ENCODE results near the gene MAPKAP1. TPM values are rescaled to one million over a fixed set of nuclear protein-coding genes. Genes with fewer than 3 reads are reported as not detected.
A peak's percentile ranks its signal among the peaks of the same experiment; 100 is the strongest.

MAPKAP1 gene
- total RNA-seq, 4 donors from 2014 or later, result 59.0 to 98.2 (median 70.9) TPM

DNA sequence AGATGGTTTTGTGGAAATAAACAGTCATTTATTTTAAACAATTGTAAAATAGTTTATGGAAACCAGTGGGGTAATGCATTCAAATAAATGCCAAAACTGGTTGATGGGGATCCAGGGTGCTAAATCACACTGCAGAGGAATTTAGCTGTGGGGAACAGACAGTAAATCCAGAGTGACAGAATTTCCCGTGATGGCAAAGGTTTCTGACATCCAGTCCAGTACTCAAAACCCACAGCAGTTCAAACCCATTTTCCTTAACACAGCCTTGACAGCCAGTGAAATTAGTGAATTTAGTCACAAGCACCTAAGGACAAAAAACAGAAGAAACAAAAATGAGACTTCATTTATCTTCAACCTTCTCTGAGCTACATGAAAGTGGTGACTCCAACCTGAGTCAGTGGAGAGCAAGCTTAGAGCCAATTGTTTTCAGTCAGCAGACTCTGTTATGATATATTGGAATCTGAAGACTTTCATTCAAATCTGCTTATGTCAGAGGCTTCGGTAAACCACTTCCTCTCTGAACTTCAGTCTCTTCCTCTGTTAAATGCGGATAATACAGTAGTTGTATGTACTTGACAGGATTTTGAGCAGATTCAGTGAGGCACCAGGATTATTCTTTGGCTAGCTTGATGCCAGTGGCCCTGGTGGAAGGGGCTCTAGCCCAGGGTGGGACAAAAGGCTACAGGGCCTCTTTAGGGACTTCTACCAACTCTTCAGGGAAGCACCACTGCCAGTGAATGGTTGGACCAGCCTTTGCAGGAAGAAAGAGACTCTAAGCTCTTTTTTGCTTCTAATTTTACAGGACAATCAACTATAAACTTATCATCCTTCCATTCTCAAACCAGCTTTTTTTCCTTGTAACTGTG is 185.3 kb downstream of the MAPKAP1 start:
- H3K4me1 ChIP-seq, result peaks cover 0 to 10% (median 0%) of the 10 kb centered on the region in 4 donors
- H3K9me3 ChIP-seq, result no peaks in the 10 kb centered on the region
- H3K27me3 ChIP-seq, result no peaks in the 10 kb centered on the region
- H3K27ac ChIP-seq, result peak overlapping the region in 1 of 4 donors; percentile 17
- DNase-seq, result no peak
- TF ChIP-seq, protein P1, sequence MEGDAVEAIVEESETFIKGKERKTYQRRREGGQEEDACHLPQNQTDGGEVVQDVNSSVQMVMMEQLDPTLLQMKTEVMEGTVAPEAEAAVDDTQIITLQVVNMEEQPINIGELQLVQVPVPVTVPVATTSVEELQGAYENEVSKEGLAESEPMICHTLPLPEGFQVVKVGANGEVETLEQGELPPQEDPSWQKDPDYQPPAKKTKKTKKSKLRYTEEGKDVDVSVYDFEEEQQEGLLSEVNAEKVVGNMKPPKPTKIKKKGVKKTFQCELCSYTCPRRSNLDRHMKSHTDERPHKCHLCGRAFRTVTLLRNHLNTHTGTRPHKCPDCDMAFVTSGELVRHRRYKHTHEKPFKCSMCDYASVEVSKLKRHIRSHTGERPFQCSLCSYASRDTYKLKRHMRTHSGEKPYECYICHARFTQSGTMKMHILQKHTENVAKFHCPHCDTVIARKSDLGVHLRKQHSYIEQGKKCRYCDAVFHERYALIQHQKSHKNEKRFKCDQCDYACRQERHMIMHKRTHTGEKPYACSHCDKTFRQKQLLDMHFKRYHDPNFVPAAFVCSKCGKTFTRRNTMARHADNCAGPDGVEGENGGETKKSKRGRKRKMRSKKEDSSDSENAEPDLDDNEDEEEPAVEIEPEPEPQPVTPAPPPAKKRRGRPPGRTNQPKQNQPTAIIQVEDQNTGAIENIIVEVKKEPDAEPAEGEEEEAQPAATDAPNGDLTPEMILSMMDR (IDR thresholded peaks at IDR 0.05), result no peak
- H3K4me3 ChIP-seq, result no peak overlapping the region
- no peaks in the 10 kb centered on the region for H3K36me3 ChIP-seq

DNA sequence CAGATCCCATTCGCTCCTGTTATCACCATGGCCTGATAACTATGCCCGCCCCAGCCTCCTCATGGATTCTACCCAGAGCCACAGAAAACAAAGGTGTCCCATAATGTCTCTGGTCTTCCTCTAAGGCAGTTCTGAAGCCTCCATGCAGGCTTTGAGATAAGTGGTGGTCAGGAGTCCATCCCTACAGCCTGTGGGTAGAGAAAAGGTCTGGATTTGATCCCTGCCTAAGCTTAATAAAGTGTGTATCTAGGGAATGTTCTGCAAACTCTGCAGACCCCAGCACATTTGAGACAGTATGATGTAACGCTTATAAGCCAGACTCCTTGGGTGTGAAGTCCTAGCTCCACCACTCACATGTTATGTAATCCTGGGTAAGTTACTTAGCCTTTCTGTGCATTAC is 187.3 kb downstream of the MAPKAP1 start:
- no peak for DNase-seq
- Histone ChIP-seq H3K36me3 (no peaks in the 10 kb centered on the region), H3K9me3 (no peaks in the 10 kb centered on the region), H3K27me3 (no peaks in the 10 kb centered on the region), H3K4me1 (peaks cover 0 to 10% (median 0%) of the 10 kb centered on the region in 4 donors), H3K4me3 (no peak overlapping the region), H3K27ac (no peak overlapping the region)
- no peak for TF ChIP-seq POLR2A (IDR thresholded peaks at IDR 0.05)
- TF ChIP-seq, protein P1 (IDR thresholded peaks at IDR 0.05), result no peak

DNA sequence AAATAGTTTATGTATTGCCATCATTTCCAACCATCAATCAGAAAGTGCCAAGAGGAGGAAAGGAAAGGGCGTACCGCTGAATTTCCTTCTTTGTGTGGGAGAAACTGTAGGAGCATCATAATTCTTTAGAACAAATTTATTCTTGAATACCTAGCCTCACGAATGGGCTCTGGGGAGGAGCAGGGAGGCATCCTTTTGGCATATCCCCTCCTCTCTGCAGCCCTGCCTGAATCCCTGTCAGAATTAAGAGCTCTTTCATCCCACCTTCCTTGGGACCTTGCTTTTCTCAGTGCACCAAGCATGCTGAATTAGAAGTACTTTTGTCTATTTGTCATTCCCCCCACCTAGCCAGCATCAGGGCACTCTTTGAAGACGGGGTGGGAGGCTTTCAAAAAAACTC is 189.4 kb downstream of the MAPKAP1 start:
- Histone ChIP-seq H3K27me3 (no peaks in the 10 kb centered on the region), H3K4me1 (peaks cover 0 to 14% (median 0%) of the 10 kb centered on the region in 4 donors), H3K27ac (no peak overlapping the region), H3K9me3 (no peaks in the 10 kb centered on the region), H3K4me3 (no peak overlapping the region), H3K36me3 (no peaks in the 10 kb centered on the region)
- TF ChIP-seq, protein P1 (IDR thresholded peaks at IDR 0.05), result no peak
- no peak for TF ChIP-seq POLR2A (IDR thresholded peaks at IDR 0.05)
- no peak for DNase-seq

DNA sequence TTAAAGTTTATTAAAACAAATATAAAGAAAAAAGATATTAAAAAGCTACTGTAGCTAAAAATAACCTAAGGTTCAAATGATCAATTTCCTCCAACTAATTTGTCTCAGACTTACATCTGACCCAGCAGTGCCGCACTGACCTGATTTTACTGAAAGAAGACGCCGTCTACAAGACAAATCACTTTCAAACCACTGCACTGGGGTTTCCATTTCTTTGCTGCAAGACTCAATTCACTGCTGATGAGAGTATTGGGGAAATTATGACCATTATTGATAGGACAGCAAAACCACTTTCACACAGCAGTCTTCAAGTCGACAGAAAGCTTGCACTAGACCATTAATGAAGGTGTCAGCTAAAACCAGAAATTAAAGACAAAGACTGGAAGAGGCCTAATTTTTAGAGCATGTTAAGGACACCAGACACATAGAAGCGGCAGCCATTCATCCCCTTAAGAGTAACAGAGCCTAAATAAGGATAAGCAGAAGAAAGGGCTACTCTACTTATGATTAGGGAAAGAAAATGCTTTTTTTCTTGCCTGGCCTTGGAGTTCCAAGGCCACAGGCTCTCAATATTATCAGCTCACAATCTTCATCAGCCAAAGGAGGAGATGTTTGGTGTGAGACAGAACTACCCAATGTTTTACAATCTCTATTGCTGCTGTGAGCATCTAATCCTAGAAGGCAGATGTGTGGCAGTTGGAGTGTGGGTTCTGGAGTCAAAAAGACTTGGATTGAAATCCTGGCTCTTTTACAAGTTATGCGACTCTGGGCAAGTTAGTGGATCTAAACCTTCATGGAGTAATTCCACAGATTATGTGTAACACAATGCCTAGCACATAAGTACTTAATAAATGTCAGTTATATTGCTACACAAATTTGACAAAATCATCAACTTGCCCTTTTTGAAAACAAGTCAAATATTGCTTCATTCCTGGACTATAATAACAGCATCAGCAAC is 190.7 kb downstream of the MAPKAP1 start:
- peaks cover 0 to 12% (median 0%) of the 10 kb centered on the region in 4 donors for H3K4me1 ChIP-seq
- H3K9me3 ChIP-seq, result no peaks in the 10 kb centered on the region
- TF ChIP-seq, protein P1 (IDR thresholded peaks at IDR 0.05), result no peak
- no peak for TF ChIP-seq POLR2A (IDR thresholded peaks at IDR 0.05)
- no peaks in the 10 kb centered on the region for H3K27me3 ChIP-seq
- H3K36me3 ChIP-seq, result no peaks in the 10 kb centered on the region
- H3K4me3 ChIP-seq, result no peak overlapping the region
- DNase-seq, result no peak
- H3K27ac ChIP-seq, result no peak overlapping the region

DNA sequence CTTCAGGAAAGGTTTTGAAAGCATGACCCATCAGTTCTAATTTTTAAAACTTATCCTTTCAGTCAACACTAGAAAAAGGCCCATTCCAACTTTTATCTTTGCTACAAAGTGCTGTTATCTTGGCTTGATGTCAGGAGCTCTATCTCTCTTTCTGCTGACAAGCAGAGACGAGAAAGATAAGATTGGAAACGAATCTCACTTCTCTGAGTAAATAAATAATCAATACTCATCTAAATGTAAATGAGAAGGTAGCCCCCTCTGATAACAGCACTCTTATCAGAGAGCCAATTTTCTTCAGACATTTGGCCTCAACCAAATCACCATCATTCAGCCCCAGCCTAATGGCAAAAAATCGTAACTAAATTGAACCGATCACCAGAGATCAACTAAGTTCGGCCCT is 191.7 kb downstream of the MAPKAP1 start:
- TF ChIP-seq, protein P1 (IDR thresholded peaks at IDR 0.05), result no peak
- Histone ChIP-seq H3K4me1 (peaks cover 0 to 12% (median 0%) of the 10 kb centered on the region in 4 donors), H3K9me3 (no peaks in the 10 kb centered on the region), H3K4me3 (no peak overlapping the region), H3K27me3 (no peaks in the 10 kb centered on the region), H3K27ac (no peak overlapping the region), H3K36me3 (no peaks in the 10 kb centered on the region)
- DNase-seq, result no peak

Data from Peyer's patch (tissue), 4 donors.